ENCODE results near the gene ZNF19. TPM values are rescaled to one million over a fixed set of nuclear protein-coding genes. Genes with fewer than 3 reads are reported as not detected.

Gene ZNF19
- total and polyA plus RNA-seq, 2 of the 8 experiments (the other 6 are each of a cell fraction or from before 2014, with no cell fraction given), result 1.5 to 3.5 TPM

- Histone ChIP-seq H3K18ac (ENCODE audit: extremely low read depth, low read length) (no peak overlapping the region), H4K5ac (ENCODE audit: insufficient read length, low read depth, low read length) (no peak overlapping the region), H3K79me1 (ENCODE audit: low read depth, low read length) (no peaks in the 10 kb centered on the region), H2AK5ac (ENCODE audit: low read depth, low read length) (no peak overlapping the region), H3K9ac (replicated peaks in 1 of 4; ENCODE audit: extremely low read depth in 1 of 4, low read depth in 3 of 4, low read length in 3 of 4) (no peak overlapping the region), H3K23ac (ENCODE audit: insufficient read length) (no peak overlapping the region), H3K56ac (replicated peaks; ENCODE audit: insufficient read length, low read depth, low read length) (no peak overlapping the region), H2BK120ac (replicated peaks; ENCODE audit: low read depth, low read length) (no peak overlapping the region), H4K8ac (ENCODE audit: extremely low read depth, insufficient read depth, low read length) (no peak overlapping the region), H2AFZ (ENCODE audit: low read length) (no peak overlapping the region), H3K23me2 (ENCODE audit: low read depth, low read length) (0 out of 2 replicates have a peak, but pooled peaks cover 2% of the 10 kb centered on the region), H4K20me1 (replicated peaks in 1 of 2; ENCODE audit: control insufficient read depth in 1 of 2, insufficient read depth in 2 of 2, low read length in 2 of 2) (no peaks in the 10 kb centered on the region), H3K14ac (ENCODE audit: insufficient read length) (no peak overlapping the region), H3K4me1 (replicated peaks in 1 of 4; ENCODE audit: control insufficient read depth in 3 of 4, insufficient read depth in 4 of 4, low read length in 3 of 4) (no peaks in the 10 kb centered on the region), H3K27ac (ENCODE audit: low read depth, low read length) (no peak overlapping the region), H2BK5ac (ENCODE audit: low read depth, low read length) (no peak overlapping the region), H2BK15ac (ENCODE audit: low read length) (no peak overlapping the region), H3K36me3 (ENCODE audit: control insufficient read depth in 2 of 4, insufficient read depth in 4 of 4, low read length in 3 of 4) (no peaks in the 10 kb centered on the region), H4K91ac (replicated peaks; ENCODE audit: insufficient read length, low read length) (no peak overlapping the region), H3K4me2 (ENCODE audit: insufficient read depth in 1 of 2, low read depth in 2 of 2, low read length in 2 of 2) (no peak overlapping the region), H3K4me3 (ENCODE audit: extremely low read depth in 1 of 4, insufficient read depth in 2 of 4, low read depth in 3 of 4, low read length in 4 of 4) (no peak overlapping the region), H2BK12ac (ENCODE audit: low read depth, low read length) (no peak overlapping the region), H3K9me3 (ENCODE audit: insufficient read depth in 2 of 2, low read depth in 1 of 2, low read length in 1 of 2) (no peaks in the 10 kb centered on the region), H3K27me3 (replicated peaks in 1 of 4; ENCODE audit: control insufficient read depth in 3 of 4, extremely low read depth in 1 of 4, insufficient read depth in 3 of 4, low read length in 3 of 4) (no peaks in the 10 kb centered on the region; a peak in 1 of 7 replicates), H2BK20ac (ENCODE audit: low read length) (no peak overlapping the region), H3K4ac (replicated peaks; ENCODE audit: insufficient read length, low read depth, low read length) (no peak overlapping the region), H3K79me2 (ENCODE audit: control insufficient read depth in 1 of 2, insufficient read depth in 2 of 2, low read length in 2 of 2) (no peaks in the 10 kb centered on the region)
- no peak for FAIRE-seq
- no peak for DNase-seq (ENCODE audit: low read depth in 1 of 2, low spot score in 2 of 2)
- 78% methylated on average over 3 of the region's 3 CpGs; no CpG with 5 or more reads in 1 of the 2 experiments for WGBS, 2 experiments (ENCODE audit: extremely low coverage in 1 of 2, insufficient coverage in 1 of 2, insufficient read length in 1 of 2, insufficient replicate concordance in 2 of 2, low coverage in 1 of 2, low lambda C conversion rate in 2 of 2, missing lambda C conversion rate in 1 of 2)
- ChIA-PET CTCF (ENCODE audit: partially characterized antibody) (interaction anchor here (0.6 to 7.6 kb wide), 3 partner anchors 8 to 189 kb away, joined by 3 to 68 read pairs (median 46); no protein-coding TSS in a partner anchor), POLR2A (ENCODE audit: partially characterized antibody) (interaction anchor here (1.3 kb wide), 1 partner anchor 35 kb away, joined by 3 read pairs; the partner anchor contains the start of gene CHST4)
- TF ChIP-seq EGR1 (IDR thresholded peaks at IDR 0.05; ENCODE audit: borderline replicate concordance, low read depth, low read length) (no peak), BCL11A (IDR thresholded peaks at IDR 0.05; ENCODE audit: low read depth in 2 of 2, low read length in 2 of 2) (no peak), ZNF274 (IDR thresholded peaks at IDR 0.05; ENCODE audit: borderline replicate concordance, extremely low read depth, low read length) (no peak), SP1 (IDR thresholded peaks at IDR 0.05; ENCODE audit: low read depth, low read length) (no peak), KDM4A (IDR thresholded peaks at IDR 0.05; ENCODE audit: low read depth, low read length, severe bottlenecking) (no peak), TAF7 (optimal IDR thresholded peaks at IDR 0.05; ENCODE audit: borderline replicate concordance, low read depth, low read length) (no peak), E2F6 (IDR thresholded peaks at IDR 0.05) (no peak), EZH2 (IDR thresholded peaks at IDR 0.05; ENCODE audit: low read depth, low read length, severe bottlenecking) (no peak)
Measured at GRCh38 chr16:71491054-71491453, 1.9 kb upstream of the ZNF19 start.

Data from H1 (cell line).